Mesothelial cell of epicardium (in vitro differentiated cells): ENCODE measurements around the gene KCTD5. TPM values are rescaled to one million over a fixed set of nuclear protein-coding genes. Genes with fewer than 3 reads are reported as not detected.

Experiments used
- DNase-seq, 2 experiments: peaks; one replicate each; pipeline ENCODE4 v3.0.0; 2021; ENCODE audit warnings: low spot score in 2 of 2; ENCODE audit not compliant: unreplicated experiment in 2 of 2
- H3K27ac Mint-ChIP-seq: 2 replicates; pipeline ENCODE4 v1.8.0; 2021; ENCODE audit warnings: mixed read lengths
- H3K27me3 Mint-ChIP-seq: 2 replicates; pipeline ENCODE4 v1.8.0; 2021; ENCODE audit warnings: low read depth, mixed read lengths
- H3K36me3 Mint-ChIP-seq: 2 replicates; pipeline ENCODE4 v1.8.0; 2021; ENCODE audit warnings: mixed read lengths
- H3K4me1 Mint-ChIP-seq: 2 replicates; pipeline ENCODE4 v1.8.0; 2021; ENCODE audit warnings: mixed read lengths
- H3K4me3 Mint-ChIP-seq: 2 replicates; pipeline ENCODE4 v1.8.0; 2021; ENCODE audit warnings: mild to moderate bottlenecking, moderate library complexity, mixed read lengths
- H3K9me3 Mint-ChIP-seq: 2 replicates; pipeline ENCODE4 v1.8.0; 2021; ENCODE audit warnings: mixed read lengths
- total RNA-seq: library from RNA; stranded (reverse); gene quantifications from 3 replicates; pipeline ENCODE4 v1.2.1, GENCODE V29; 2021
- TF ChIP-seq, protein P1 (sequence below): fragments of 200-600 bp; sonication (generic); IDR thresholded peaks from one replicate; pipeline ENCODE4 v1.5.0; 2021; ENCODE audit warnings: antibody characterized with exemption; ENCODE audit not compliant: unreplicated experiment

Gene KCTD5
- total RNA-seq, 1 donor from 2014 or later: 23.5 TPM

DNA sequence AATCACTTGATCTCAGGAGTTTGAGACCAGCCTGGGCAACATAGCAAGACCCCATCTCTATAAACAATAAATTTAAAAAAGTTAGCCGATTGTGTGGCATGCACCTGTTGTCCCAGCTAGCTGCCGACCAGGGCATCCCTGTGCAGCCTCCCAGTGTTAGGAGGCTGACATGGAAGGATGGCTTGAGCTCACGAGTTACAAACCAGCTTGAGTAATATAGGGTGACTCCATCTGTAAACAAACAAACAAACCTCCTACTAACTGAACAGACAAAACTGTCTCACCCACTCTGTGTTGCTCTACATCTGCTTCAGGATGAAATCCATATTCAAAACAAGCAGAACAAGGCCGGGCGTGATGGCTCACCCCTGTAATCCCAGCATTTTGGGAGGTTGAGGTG lies 44.6 kb downstream of the KCTD5 start:
- H3K27me3 Mint-ChIP-seq: peaks cover 4% of the 10 kb centered on the region
- H3K27ac Mint-ChIP-seq: no peak overlapping the region
- no peak for DNase-seq
- H3K4me1 Mint-ChIP-seq: no peaks in the 10 kb centered on the region
- no peaks in the 10 kb centered on the region for H3K36me3 Mint-ChIP-seq
- H3K4me3 Mint-ChIP-seq: no peak overlapping the region
- TF ChIP-seq, protein P1, sequence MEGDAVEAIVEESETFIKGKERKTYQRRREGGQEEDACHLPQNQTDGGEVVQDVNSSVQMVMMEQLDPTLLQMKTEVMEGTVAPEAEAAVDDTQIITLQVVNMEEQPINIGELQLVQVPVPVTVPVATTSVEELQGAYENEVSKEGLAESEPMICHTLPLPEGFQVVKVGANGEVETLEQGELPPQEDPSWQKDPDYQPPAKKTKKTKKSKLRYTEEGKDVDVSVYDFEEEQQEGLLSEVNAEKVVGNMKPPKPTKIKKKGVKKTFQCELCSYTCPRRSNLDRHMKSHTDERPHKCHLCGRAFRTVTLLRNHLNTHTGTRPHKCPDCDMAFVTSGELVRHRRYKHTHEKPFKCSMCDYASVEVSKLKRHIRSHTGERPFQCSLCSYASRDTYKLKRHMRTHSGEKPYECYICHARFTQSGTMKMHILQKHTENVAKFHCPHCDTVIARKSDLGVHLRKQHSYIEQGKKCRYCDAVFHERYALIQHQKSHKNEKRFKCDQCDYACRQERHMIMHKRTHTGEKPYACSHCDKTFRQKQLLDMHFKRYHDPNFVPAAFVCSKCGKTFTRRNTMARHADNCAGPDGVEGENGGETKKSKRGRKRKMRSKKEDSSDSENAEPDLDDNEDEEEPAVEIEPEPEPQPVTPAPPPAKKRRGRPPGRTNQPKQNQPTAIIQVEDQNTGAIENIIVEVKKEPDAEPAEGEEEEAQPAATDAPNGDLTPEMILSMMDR: no peak
- no peaks in the 10 kb centered on the region for H3K9me3 Mint-ChIP-seq

DNA sequence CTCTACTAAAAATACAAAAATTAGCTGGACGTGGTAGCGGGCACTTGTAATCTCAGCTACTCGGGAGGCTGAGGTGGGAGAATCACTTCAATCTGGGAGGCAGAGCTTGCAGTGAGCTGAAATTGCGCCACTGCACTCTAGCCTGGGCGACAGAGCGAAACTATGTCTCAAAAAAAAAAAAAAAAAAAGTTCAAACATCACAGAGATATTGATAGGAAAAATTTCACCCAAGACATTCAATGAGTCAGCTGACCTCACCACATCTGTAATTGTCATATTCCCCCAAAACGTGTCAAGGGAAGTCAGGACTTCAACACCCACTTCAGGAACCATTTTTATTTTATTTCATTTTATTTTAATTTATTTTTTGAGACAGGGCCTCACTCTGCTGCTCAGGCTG lies 45.7 kb downstream of the KCTD5 start:
- TF ChIP-seq, protein P1: no peak
- no peak for DNase-seq
- Mint-ChIP-seq H3K27me3 (peaks cover 7% of the 10 kb centered on the region), H3K27ac (no peak overlapping the region), H3K9me3 (no peaks in the 10 kb centered on the region), H3K36me3 (no peaks in the 10 kb centered on the region), H3K4me3 (no peak overlapping the region), H3K4me1 (no peaks in the 10 kb centered on the region)

DNA sequence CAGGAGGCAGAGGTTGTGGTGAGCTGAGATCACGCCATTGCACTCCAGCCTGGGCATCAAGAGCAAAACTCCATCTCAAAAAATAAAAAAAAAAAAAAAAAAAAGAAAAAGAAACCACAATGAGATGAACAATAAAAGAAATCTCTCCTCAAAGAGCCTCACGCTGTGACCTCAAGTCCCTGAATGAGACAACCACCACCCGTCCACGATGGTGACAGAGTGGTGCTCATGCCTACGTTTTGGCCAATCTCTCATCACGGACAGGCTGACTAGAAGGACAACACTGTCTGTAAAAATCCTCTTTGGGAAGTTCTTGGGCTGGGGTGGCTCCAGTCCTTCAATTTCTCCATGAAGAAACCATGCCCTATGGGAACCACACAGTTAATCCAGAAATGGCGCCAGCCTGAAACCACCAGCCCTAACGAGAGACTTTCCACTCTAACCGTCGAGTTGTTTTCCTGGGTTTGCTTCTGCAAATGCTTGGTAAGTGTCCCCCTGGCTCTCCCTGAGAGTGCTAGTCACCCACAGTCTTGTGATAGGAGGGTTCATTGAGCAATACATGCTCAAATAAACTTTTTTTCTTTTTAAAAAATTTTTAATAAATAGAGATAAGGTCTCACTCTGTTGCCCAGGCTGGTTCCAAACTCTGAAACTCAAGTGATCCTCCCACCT lies 52.7 kb downstream of the KCTD5 start:
- DNase-seq: no peak
- no peaks in the 10 kb centered on the region for H3K36me3 Mint-ChIP-seq
- no peak overlapping the region for H3K27ac Mint-ChIP-seq
- TF ChIP-seq, protein P1: no peak
- peaks cover 10% of the 10 kb centered on the region for H3K4me1 Mint-ChIP-seq
- no peaks in the 10 kb centered on the region for H3K9me3 Mint-ChIP-seq
- peaks cover 3% of the 10 kb centered on the region for H3K27me3 Mint-ChIP-seq
- no peak overlapping the region for H3K4me3 Mint-ChIP-seq

DNA sequence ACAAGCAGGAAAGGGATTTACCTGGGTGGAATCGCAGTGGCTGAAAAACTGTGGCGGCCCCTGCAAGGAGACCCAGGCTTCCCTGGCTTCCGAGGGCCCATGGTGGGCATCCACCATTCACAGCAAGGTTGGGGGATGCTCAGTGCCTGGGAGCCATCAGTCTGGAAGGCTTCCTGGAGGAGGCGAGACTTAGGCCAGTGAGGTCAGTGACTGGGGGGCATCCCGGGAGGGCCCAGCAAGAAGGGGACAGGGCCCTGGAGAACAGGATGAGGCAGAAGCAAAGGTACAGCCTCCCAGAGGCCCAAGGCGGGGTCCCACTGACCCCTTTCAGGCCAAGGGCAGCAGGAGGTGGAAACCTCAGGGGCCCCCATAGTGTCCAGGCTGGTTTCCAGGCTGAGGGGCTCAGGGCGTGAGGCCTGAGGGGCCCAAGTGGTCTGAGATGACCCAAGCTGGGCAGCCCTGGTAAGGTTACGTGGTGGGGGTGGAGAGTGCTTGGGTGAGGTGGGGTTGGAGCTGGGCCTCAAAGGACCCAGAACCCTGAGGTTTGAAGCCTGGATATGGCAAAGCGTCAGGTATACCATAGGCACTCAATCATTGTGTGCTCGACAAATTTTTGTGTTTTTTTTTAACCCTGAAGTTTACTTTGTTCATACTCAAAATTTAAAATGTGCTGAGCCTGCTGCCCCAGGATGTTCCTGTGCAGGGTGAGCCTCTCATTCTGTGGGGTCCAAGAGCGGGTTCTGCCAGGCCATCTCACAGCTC lies 54.3 kb downstream of the KCTD5 start:
- H3K27ac Mint-ChIP-seq: no peak overlapping the region
- TF ChIP-seq, protein P1: no peak
- H3K4me1 Mint-ChIP-seq: peaks cover 13% of the 10 kb centered on the region
- H3K27me3 Mint-ChIP-seq: peaks cover 3% of the 10 kb centered on the region
- H3K4me3 Mint-ChIP-seq: no peak overlapping the region
- no peaks in the 10 kb centered on the region for H3K36me3 Mint-ChIP-seq
- no peak for DNase-seq
- H3K9me3 Mint-ChIP-seq: no peaks in the 10 kb centered on the region

DNA sequence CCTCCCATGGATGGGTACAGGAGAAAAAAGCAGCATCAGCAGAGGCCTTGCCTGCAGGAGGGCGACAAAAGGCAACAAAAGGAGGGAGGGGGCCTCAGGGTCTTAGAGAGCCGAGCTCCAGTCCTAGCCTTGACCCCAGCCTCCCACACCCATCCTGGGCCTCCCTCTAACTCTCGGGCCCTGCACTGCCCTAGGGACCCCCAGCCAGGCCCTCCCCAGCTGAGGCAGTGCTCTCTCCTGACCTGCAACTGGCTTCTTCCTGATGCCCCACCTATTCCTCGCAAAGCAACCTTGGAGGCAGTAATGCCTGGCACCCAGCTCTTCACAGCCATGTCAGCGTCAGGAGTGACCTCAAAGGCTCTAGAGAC lies 54.9 kb downstream of the KCTD5 start:
- TF ChIP-seq, protein P1: no peak
- no peaks in the 10 kb centered on the region for H3K36me3 Mint-ChIP-seq
- H3K9me3 Mint-ChIP-seq: no peaks in the 10 kb centered on the region
- DNase-seq: no peak
- no peak overlapping the region for H3K4me3 Mint-ChIP-seq
- H3K27me3 Mint-ChIP-seq: peaks cover 3% of the 10 kb centered on the region
- H3K27ac Mint-ChIP-seq: no peak overlapping the region
- peaks cover 13% of the 10 kb centered on the region for H3K4me1 Mint-ChIP-seq
